Lower leg skin (tissue), 3 donors: ENCODE results near the gene IL1RAP.

Source experiments
- CTCF ChIP-seq, 3 donors: fragments of 450-650 bp; IDR thresholded peaks; one replicate each; pipeline ENCODE4 v1.5.1; 2016; ENCODE audit warnings: antibody characterized with exemption in 3 of 3, mild to moderate bottlenecking in 3 of 3, moderate library complexity in 2 of 3
- POLR2A ChIP-seq, 2 donors: fragments of 450-650 bp; IDR thresholded peaks; one replicate each; pipeline ENCODE4 v1.6.1; 2016 to 2017; ENCODE audit warnings: antibody characterized with exemption in 2 of 2, mild to moderate bottlenecking in 1 of 2, moderate library complexity in 1 of 2

- no peak for TF ChIP-seq POLR2A (IDR thresholded peaks at IDR 0.05)
- TF ChIP-seq CTCF (IDR thresholded peaks at IDR 0.05) = no peak
Measured at GRCh38 chr3:190494907-190495306, 19.0 kb upstream of the IL1RAP start.
